ENCODE results near the gene RNU1-4.
"Not testable (repeated sequence)": the region's sequence is repeated elsewhere in the genome, so short reads cannot be mapped to it uniquely, and the experiment has no call there.

- TF ChIP-seq CTCF, POLR2A (IDR thresholded peaks at IDR 0.05): not testable (repeated sequence)
Measured at GRCh38 chr1:16784955-16785354, 44.6 kb downstream of the RNU1-4 start.

Measured in prostate gland (tissue), 2 donors.